Measurements from ENCODE around the gene PCGF3.
"Not testable (repeated sequence)": the region's sequence is repeated elsewhere in the genome, so short reads cannot be mapped to it uniquely, and the experiment has no call there.

PCGF3 gene

GRCh38 chr4:683247-683897, 22.3 kb upstream of the PCGF3 start:
- DNase-seq, result no peak

- peak in 9 of 14 donors; percentile 18 to 67 (median 43) for DNase-seq
Observed at GRCh38 chr4:683982-684622, 21.5 kb upstream of the PCGF3 start.

GRCh38 chr4:684623-685327, 20.9 kb upstream of the PCGF3 start:
- DNase-seq, result no peak

- no peak for DNase-seq
Observed at GRCh38 chr4:685679-686412, 19.8 kb upstream of the PCGF3 start.

- DNase-seq, result no peak
Observed at GRCh38 chr4:686413-687040, 19.1 kb upstream of the PCGF3 start.

- DNase-seq, result peak in 1 of 14 donors; percentile 70
Observed at GRCh38 chr4:687048-687970, 18.3 kb upstream of the PCGF3 start.

- DNase-seq, result peak in 1 of 14 donors; percentile 25
Observed at GRCh38 chr4:687971-688853, 17.4 kb upstream of the PCGF3 start.

- DNase-seq, result peak in 1 of 14 donors; percentile 23
Observed at GRCh38 chr4:688854-689681, 16.6 kb upstream of the PCGF3 start, which contains the start of gene SLC49A3. TSS of gene SLC49A3 (minus strand) at chr4:689151. CDS start at chr4:689127, 24 bp downstream.

- no peak for DNase-seq
Observed at GRCh38 chr4:689723-690122, 15.9 kb upstream of the PCGF3 start.

- no peak for DNase-seq
Observed at GRCh38 chr4:692771-693554, 12.7 kb upstream of the PCGF3 start.

- DNase-seq, result not testable (repeated sequence)
Observed at GRCh38 chr4:694341-694940, 11.2 kb upstream of the PCGF3 start.

- no peak for DNase-seq
Observed at GRCh38 chr4:699816-700580, 5.6 kb upstream of the PCGF3 start.

GRCh38 chr4:700587-701264, 4.9 kb upstream of the PCGF3 start:
- DNase-seq, result no peak

- peak in 4 of 14 donors; percentile 32 to 46 (median 34) for DNase-seq
Observed at GRCh38 chr4:702618-703048, 3.0 kb upstream of the PCGF3 start.

GRCh38 chr4:703336-704197, 2.1 kb upstream of the PCGF3 start:
- no peak for DNase-seq

Data from C1 segment of cervical spinal cord (tissue), 14 donors.